ENCODE measurements around the gene CTCFL. TPM values are rescaled to one million over a fixed set of nuclear protein-coding genes. Genes with fewer than 3 reads are reported as not detected.

The CTCFL gene
- total RNA-seq, 4 donors from 2014 or later: not detected

- WGBS, 2 donors: 87 to 97% methylated on average over 1 of the region's 1 CpG
- no peak for DNase-seq (ENCODE audit: low spot score in 2 of 2)
- TF ChIP-seq POLR2A (IDR thresholded peaks at IDR 0.05): no peak
- TF ChIP-seq, protein P1, sequence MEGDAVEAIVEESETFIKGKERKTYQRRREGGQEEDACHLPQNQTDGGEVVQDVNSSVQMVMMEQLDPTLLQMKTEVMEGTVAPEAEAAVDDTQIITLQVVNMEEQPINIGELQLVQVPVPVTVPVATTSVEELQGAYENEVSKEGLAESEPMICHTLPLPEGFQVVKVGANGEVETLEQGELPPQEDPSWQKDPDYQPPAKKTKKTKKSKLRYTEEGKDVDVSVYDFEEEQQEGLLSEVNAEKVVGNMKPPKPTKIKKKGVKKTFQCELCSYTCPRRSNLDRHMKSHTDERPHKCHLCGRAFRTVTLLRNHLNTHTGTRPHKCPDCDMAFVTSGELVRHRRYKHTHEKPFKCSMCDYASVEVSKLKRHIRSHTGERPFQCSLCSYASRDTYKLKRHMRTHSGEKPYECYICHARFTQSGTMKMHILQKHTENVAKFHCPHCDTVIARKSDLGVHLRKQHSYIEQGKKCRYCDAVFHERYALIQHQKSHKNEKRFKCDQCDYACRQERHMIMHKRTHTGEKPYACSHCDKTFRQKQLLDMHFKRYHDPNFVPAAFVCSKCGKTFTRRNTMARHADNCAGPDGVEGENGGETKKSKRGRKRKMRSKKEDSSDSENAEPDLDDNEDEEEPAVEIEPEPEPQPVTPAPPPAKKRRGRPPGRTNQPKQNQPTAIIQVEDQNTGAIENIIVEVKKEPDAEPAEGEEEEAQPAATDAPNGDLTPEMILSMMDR (IDR thresholded peaks at IDR 0.05): no peak
- H3K4me3 ChIP-seq (ENCODE audit: low read depth, poor library complexity, severe bottlenecking): no peak overlapping the region
- intact Hi-C loops (cut with DNase I; ENCODE audit: low total_unique reads): no loop called here
Measured at GRCh38 chr20:57485770-57486169, 39.2 kb downstream of the CTCFL start.

DNA sequence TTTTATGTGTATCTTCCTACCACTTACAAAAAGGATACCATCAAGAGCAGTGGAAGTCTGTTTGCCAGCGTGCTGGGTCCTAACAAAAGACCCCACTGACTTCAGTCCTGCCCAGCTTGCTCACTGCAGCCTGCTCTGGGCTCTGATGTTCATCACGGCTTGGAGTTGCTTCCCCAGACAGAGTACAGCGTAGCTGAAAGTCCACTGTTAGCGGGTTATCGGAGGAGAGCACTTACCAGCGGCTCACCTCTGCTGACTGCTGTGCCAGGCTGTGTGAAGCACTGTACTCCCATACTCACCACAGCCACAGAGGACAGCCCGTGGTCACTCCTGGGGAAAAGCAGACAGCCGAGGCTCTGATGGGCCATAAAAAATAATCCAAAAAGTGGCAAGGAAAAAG is 40.2 kb downstream of the CTCFL start:
- no peak overlapping the region for H3K4me3 ChIP-seq (ENCODE audit: low read depth, poor library complexity, severe bottlenecking)
- intact Hi-C loops (cut with DNase I; ENCODE audit: low total_unique reads): no loop called here
- WGBS, 2 donors: 88 to 98% methylated on average over 8 of the region's 8 CpGs
- TF ChIP-seq, protein P1 (IDR thresholded peaks at IDR 0.05): no peak
- no peak for TF ChIP-seq POLR2A (IDR thresholded peaks at IDR 0.05)
- peak in 1 of 2 donors; percentile 29 for DNase-seq (ENCODE audit: low spot score in 2 of 2)

GRCh38 chr20:57483287-57484050 is 41.5 kb downstream of the CTCFL start:
- no peak overlapping the region for H3K4me3 ChIP-seq (ENCODE audit: low read depth, poor library complexity, severe bottlenecking)
- DNase-seq (ENCODE audit: low spot score in 2 of 2): peak in 1 of 2 donors; percentile 57
- WGBS, 2 donors: 92 to 94% methylated on average over 19 of the region's 19 CpGs
- TF ChIP-seq, protein P1 (IDR thresholded peaks at IDR 0.05): no peak
- no peak for TF ChIP-seq POLR2A (IDR thresholded peaks at IDR 0.05)
- intact Hi-C loops (cut with DNase I; ENCODE audit: low total_unique reads): no loop called here

DNA sequence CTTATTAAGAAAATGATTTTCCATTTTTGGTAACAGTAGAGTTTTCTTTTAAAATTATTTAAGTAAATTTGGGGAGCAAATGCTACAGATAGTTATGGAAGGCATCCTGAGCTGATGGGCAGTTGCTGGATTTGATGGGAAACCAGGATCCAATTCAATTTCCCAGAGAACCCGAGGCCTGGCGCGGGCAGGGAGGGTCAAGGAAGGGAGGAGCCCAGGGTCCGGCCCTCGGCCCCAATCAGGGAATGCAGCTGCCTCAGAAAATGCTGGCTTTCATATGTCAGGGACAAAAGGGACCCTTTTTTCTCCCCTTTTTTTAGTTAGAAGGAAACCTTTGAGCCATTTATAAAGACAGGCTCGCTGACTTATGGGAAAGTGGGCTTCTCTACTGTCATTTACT is 42.1 kb downstream of the CTCFL start:
- peak in 1 of 2 donors; percentile 68 for DNase-seq (ENCODE audit: low spot score in 2 of 2)
- intact Hi-C loops (cut with DNase I; ENCODE audit: low total_unique reads): no loop called here
- H3K4me3 ChIP-seq (ENCODE audit: low read depth, poor library complexity, severe bottlenecking): no peak overlapping the region
- 94 to 95% methylated on average over 6 of the region's 6 CpGs for WGBS, 2 donors
- TF ChIP-seq POLR2A (IDR thresholded peaks at IDR 0.05): no peak
- TF ChIP-seq, protein P1 (IDR thresholded peaks at IDR 0.05): no peak

- no peak overlapping the region for H3K4me3 ChIP-seq (ENCODE audit: low read depth, poor library complexity, severe bottlenecking)
- TF ChIP-seq POLR2A (IDR thresholded peaks at IDR 0.05): no peak
- TF ChIP-seq, protein P1 (IDR thresholded peaks at IDR 0.05): no peak
- peak in 1 of 2 donors; percentile 34 for DNase-seq (ENCODE audit: low spot score in 2 of 2)
- intact Hi-C loops (cut with DNase I; ENCODE audit: low total_unique reads): no loop called here
- 73 to 82% methylated on average over 11 of the region's 11 CpGs for WGBS, 2 donors
Measured at GRCh38 chr20:57482148-57482547, 42.8 kb downstream of the CTCFL start.

Data from lower leg skin (tissue), 4 donors.